ENCODE measurements around the gene FKBP7. TPM values are rescaled to one million over a fixed set of nuclear protein-coding genes. Genes with fewer than 3 reads are reported as not detected.
A peak's percentile ranks its signal among the peaks of the same experiment; 100 is the strongest.
"Not testable (repeated sequence)": the region's sequence is repeated elsewhere in the genome, so short reads cannot be mapped to it uniquely, and the experiment has no call there.

The FKBP7 gene
- polyA plus RNA-seq, 4 donors: 3.0 to 14.7 (median 7.8) TPM; not detected in 1

GRCh38 chr2:178474560-178474959, 3.8 kb downstream of the FKBP7 start:
- H3K36me3 ChIP-seq (ENCODE audit: control insufficient read depth in 3 of 3, insufficient read depth in 2 of 3, low read depth in 1 of 3, low read length in 3 of 3): no peaks in the 10 kb centered on the region
- WGBS, 3 donors: 95 to 100% (median 97%) methylated on average over 5 of the region's 5 CpGs
- FAIRE-seq: no peak

DNA sequence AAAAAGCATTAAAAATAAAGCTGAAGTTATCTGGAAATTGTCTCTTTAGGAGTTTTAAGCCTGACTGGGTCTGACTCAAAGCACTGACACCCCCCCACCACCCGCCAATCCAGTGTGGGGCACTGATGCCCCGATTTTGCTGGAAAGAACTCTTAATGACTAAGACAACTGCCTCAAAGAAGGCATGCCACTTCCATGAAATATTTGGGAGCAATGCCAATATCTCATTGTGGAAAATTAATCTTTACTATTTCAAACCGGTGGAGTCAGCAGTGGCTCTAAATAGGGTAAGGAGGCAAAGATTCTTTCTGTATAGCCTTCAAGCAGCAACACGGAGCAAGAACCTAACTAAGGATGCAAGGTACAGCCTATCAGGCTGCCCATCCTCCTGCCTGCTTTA, 4.5 kb downstream of the FKBP7 start:
- Histone ChIP-seq H3K27me3 (ENCODE audit: control insufficient read depth in 3 of 3, insufficient read depth in 3 of 3, low read length in 3 of 3) (no peaks in the 10 kb centered on the region), H3K27ac (ENCODE audit: low read depth in 1 of 3, low read length in 2 of 3) (no peak overlapping the region), H3K4me1 (ENCODE audit: control insufficient read depth in 3 of 3, insufficient read depth in 2 of 3, low read depth in 1 of 3, low read length in 2 of 3) (peaks cover 0 to 5% (median 0%) of the 10 kb centered on the region in 3 donors), H3K9me3 (ENCODE audit: control insufficient read depth in 2 of 2, insufficient read depth in 1 of 2, low read depth in 1 of 2, low read length in 1 of 2) (no peaks in the 10 kb centered on the region), H3K4me3 (ENCODE audit: low read depth in 1 of 3, low read length in 3 of 3) (no peak overlapping the region), H3K36me3 (ENCODE audit: control insufficient read depth in 3 of 3, insufficient read depth in 2 of 3, low read depth in 1 of 3, low read length in 3 of 3) (peaks cover 0 to under 1% (median 0%) of the 10 kb centered on the region in 3 donors)
- no peak for FAIRE-seq
- 69 to 71% (median 69%) methylated on average over 4 of the region's 4 CpGs for WGBS, 3 donors
- DNase-seq: no peak

More at GRCh38 chr2:178474560-178474959, 3.8 kb downstream of the FKBP7 start:
- no peaks in the 10 kb centered on the region for H3K27me3 ChIP-seq (ENCODE audit: control insufficient read depth in 3 of 3, insufficient read depth in 3 of 3, low read length in 3 of 3)
- no peaks in the 10 kb centered on the region for H3K9me3 ChIP-seq (ENCODE audit: control insufficient read depth in 2 of 2, insufficient read depth in 1 of 2, low read depth in 1 of 2, low read length in 1 of 2)
- DNase-seq: no peak
- H3K4me3 ChIP-seq (ENCODE audit: low read depth in 1 of 3, low read length in 3 of 3): no peak overlapping the region
- no peak overlapping the region for H3K27ac ChIP-seq (ENCODE audit: low read depth in 1 of 3, low read length in 2 of 3)
- H3K4me1 ChIP-seq (ENCODE audit: control insufficient read depth in 3 of 3, insufficient read depth in 2 of 3, low read depth in 1 of 3, low read length in 2 of 3): peaks cover 0 to 8% (median 3%) of the 10 kb centered on the region in 3 donors

GRCh38 chr2:178473373-178473772, 5.0 kb downstream of the FKBP7 start:
- peaks cover 0 to 3% (median 0%) of the 10 kb centered on the region in 3 donors for H3K36me3 ChIP-seq (ENCODE audit: control insufficient read depth in 3 of 3, insufficient read depth in 2 of 3, low read depth in 1 of 3, low read length in 3 of 3)
- FAIRE-seq: no peak
- 82 to 88% (median 86%) methylated on average over 2 of the region's 2 CpGs for WGBS, 3 donors
- H3K27ac ChIP-seq (ENCODE audit: low read depth in 1 of 3, low read length in 2 of 3): no peak overlapping the region
- H3K27me3 ChIP-seq (ENCODE audit: control insufficient read depth in 3 of 3, insufficient read depth in 3 of 3, low read length in 3 of 3): no peaks in the 10 kb centered on the region
- H3K4me3 ChIP-seq (ENCODE audit: low read depth in 1 of 3, low read length in 3 of 3): no peak overlapping the region
- DNase-seq: no peak
- H3K9me3 ChIP-seq (ENCODE audit: control insufficient read depth in 2 of 2, insufficient read depth in 1 of 2, low read depth in 1 of 2, low read length in 1 of 2): no peaks in the 10 kb centered on the region
- peaks cover 0 to 5% (median 0%) of the 10 kb centered on the region in 3 donors for H3K4me1 ChIP-seq (ENCODE audit: control insufficient read depth in 3 of 3, insufficient read depth in 2 of 3, low read depth in 1 of 3, low read length in 2 of 3)

DNA sequence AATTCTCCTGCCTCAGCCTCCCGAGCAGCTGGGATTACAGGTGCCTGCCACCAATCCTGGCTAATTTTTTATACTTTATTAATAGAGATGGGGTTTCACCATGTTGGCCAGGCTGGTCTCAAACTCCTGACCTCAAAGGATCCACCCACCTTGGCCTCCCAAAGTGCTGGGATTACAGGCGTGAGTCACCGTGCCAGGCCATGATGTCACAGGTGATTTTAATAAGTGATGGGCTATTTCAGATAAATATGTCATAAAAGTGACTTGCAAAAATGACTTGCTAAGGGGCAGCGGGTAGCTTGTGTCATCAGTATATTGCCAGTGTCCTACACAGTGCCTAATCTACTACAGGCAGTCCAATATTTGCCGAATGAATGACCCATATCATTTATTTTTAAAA, 7.1 kb downstream of the FKBP7 start:
- H3K9me3 ChIP-seq (ENCODE audit: control insufficient read depth in 2 of 2, insufficient read depth in 1 of 2, low read depth in 1 of 2, low read length in 1 of 2); H3K27me3 ChIP-seq (ENCODE audit: control insufficient read depth in 3 of 3, insufficient read depth in 3 of 3, low read length in 3 of 3); H3K4me1 ChIP-seq (ENCODE audit: control insufficient read depth in 3 of 3, insufficient read depth in 2 of 3, low read depth in 1 of 3, low read length in 2 of 3); H3K36me3 ChIP-seq (ENCODE audit: control insufficient read depth in 3 of 3, insufficient read depth in 2 of 3, low read depth in 1 of 3, low read length in 3 of 3); DNase-seq; H3K4me3 ChIP-seq (ENCODE audit: low read depth in 1 of 3, low read length in 3 of 3); FAIRE-seq; H3K27ac ChIP-seq (ENCODE audit: low read depth in 1 of 3, low read length in 2 of 3): not testable (repeated sequence)
- WGBS, 3 donors: 91 to 95% (median 92%) methylated on average over 5 of the region's 5 CpGs

DNA sequence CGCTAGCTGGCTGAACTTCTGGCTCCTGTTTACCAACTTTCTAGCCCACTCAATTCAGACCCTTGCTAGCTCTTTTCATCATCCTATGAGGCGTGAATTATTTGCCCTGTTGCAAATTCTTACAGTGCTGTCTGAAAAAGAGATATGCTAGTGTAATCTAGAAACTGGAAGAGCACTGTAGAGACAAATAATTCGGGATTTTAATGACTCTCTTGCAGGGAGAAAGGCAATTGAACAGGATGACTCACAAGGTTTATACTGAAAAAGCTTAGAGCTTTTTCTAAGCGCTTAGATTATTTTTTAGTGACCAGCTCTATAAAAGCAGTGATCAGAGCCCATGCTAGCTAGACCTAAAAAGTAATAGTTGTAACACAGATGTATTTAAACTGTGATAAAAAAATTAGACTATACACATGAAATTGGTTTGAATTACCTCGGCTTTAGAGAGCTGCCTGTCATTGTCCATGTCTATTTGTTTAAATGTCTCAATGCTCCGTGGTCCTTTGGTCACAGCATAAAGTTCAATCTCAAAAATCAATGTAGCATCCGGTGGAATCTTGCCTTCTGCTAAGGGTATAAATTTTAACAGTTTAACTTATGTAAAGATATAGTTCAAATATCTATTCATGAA, 9.1 kb downstream of the FKBP7 start:
- no peak overlapping the region for H3K27ac ChIP-seq (ENCODE audit: low read depth in 1 of 3, low read length in 2 of 3)
- WGBS, 3 donors: 76 to 90% (median 82%) methylated on average over 7 of the region's 7 CpGs
- no peaks in the 10 kb centered on the region for H3K27me3 ChIP-seq (ENCODE audit: control insufficient read depth in 3 of 3, insufficient read depth in 3 of 3, low read length in 3 of 3)
- no peaks in the 10 kb centered on the region for H3K9me3 ChIP-seq (ENCODE audit: control insufficient read depth in 2 of 2, insufficient read depth in 1 of 2, low read depth in 1 of 2, low read length in 1 of 2)
- H3K4me3 ChIP-seq (ENCODE audit: low read depth in 1 of 3, low read length in 3 of 3): no peak overlapping the region
- DNase-seq: no peak
- no peak for FAIRE-seq
- no peaks in the 10 kb centered on the region for H3K4me1 ChIP-seq (ENCODE audit: control insufficient read depth in 3 of 3, insufficient read depth in 2 of 3, low read depth in 1 of 3, low read length in 2 of 3)
- H3K36me3 ChIP-seq (ENCODE audit: control insufficient read depth in 3 of 3, insufficient read depth in 2 of 3, low read depth in 1 of 3, low read length in 3 of 3): peaks cover 0 to 3% (median 0%) of the 10 kb centered on the region in 3 donors

- Histone ChIP-seq H3K27ac (ENCODE audit: low read depth in 1 of 3, low read length in 2 of 3) (no peak overlapping the region), H3K4me3 (ENCODE audit: low read depth in 1 of 3, low read length in 3 of 3) (no peak overlapping the region), H3K27me3 (ENCODE audit: control insufficient read depth in 3 of 3, insufficient read depth in 3 of 3, low read length in 3 of 3) (no peaks in the 10 kb centered on the region), H3K36me3 (ENCODE audit: control insufficient read depth in 3 of 3, insufficient read depth in 2 of 3, low read depth in 1 of 3, low read length in 3 of 3) (no peaks in the 10 kb centered on the region), H3K4me1 (ENCODE audit: control insufficient read depth in 3 of 3, insufficient read depth in 2 of 3, low read depth in 1 of 3, low read length in 2 of 3) (no peaks in the 10 kb centered on the region), H3K9me3 (ENCODE audit: control insufficient read depth in 2 of 2, insufficient read depth in 1 of 2, low read depth in 1 of 2, low read length in 1 of 2) (no peaks in the 10 kb centered on the region)
- WGBS, 3 donors: 89 to 95% (median 93%) methylated on average over 11 of the region's 11 CpGs
- FAIRE-seq (no peak), DNase-seq (no peak)
Measured at GRCh38 chr2:178457390-178457886, 21.0 kb downstream of the FKBP7 start.

GRCh38 chr2:178455947-178456346, 22.5 kb downstream of the FKBP7 start:
- no peaks in the 10 kb centered on the region for H3K27me3 ChIP-seq (ENCODE audit: control insufficient read depth in 3 of 3, insufficient read depth in 3 of 3, low read length in 3 of 3)
- WGBS, 3 donors: 90 to 94% (median 93%) methylated on average over 5 of the region's 5 CpGs
- H3K9me3 ChIP-seq (ENCODE audit: control insufficient read depth in 2 of 2, insufficient read depth in 1 of 2, low read depth in 1 of 2, low read length in 1 of 2): no peaks in the 10 kb centered on the region
- FAIRE-seq (no peak), DNase-seq (no peak)
- H3K4me3 ChIP-seq (ENCODE audit: low read depth in 1 of 3, low read length in 3 of 3): no peak overlapping the region
- H3K4me1 ChIP-seq (ENCODE audit: control insufficient read depth in 3 of 3, insufficient read depth in 2 of 3, low read depth in 1 of 3, low read length in 2 of 3): peaks cover 0 to 2% (median 0%) of the 10 kb centered on the region in 3 donors
- H3K36me3 ChIP-seq (ENCODE audit: control insufficient read depth in 3 of 3, insufficient read depth in 2 of 3, low read depth in 1 of 3, low read length in 3 of 3): no peaks in the 10 kb centered on the region
- H3K27ac ChIP-seq (ENCODE audit: low read depth in 1 of 3, low read length in 2 of 3): no peak overlapping the region

DNA sequence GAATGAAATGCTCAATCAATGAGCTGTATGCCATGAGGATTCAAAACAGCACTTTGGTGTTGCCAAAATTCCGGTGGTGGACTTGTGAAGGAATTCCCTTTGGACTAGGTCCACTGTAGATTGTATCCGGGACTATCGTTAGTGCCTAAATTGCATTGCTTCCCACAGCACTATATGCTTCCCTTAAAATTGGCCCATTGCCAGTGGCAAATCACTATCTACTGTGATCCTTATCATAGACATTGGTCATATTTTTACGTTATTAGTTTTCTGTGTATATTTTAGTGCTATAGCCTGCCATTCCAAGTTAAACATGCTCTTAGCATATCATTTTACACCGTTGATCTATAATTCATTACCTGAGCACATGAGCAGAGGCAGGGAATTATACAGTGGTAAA, 25.5 kb downstream of the FKBP7 start:
- 44 to 64% (median 54%) methylated on average over 5 of the region's 5 CpGs for WGBS, 3 donors
- Histone ChIP-seq H3K9me3 (ENCODE audit: control insufficient read depth in 2 of 2, insufficient read depth in 1 of 2, low read depth in 1 of 2, low read length in 1 of 2) (no peaks in the 10 kb centered on the region), H3K4me3 (ENCODE audit: low read depth in 1 of 3, low read length in 3 of 3) (no peak overlapping the region), H3K27me3 (ENCODE audit: control insufficient read depth in 3 of 3, insufficient read depth in 3 of 3, low read length in 3 of 3) (no peaks in the 10 kb centered on the region), H3K27ac (ENCODE audit: low read depth in 1 of 3, low read length in 2 of 3) (no peak overlapping the region), H3K4me1 (ENCODE audit: control insufficient read depth in 3 of 3, insufficient read depth in 2 of 3, low read depth in 1 of 3, low read length in 2 of 3) (peaks cover 0 to 13% (median 0%) of the 10 kb centered on the region in 3 donors), H3K36me3 (ENCODE audit: control insufficient read depth in 3 of 3, insufficient read depth in 2 of 3, low read depth in 1 of 3, low read length in 3 of 3) (peaks cover 0 to 6% (median 5%) of the 10 kb centered on the region in 3 donors)
- DNase-seq: no peak
- no peak for FAIRE-seq

DNA sequence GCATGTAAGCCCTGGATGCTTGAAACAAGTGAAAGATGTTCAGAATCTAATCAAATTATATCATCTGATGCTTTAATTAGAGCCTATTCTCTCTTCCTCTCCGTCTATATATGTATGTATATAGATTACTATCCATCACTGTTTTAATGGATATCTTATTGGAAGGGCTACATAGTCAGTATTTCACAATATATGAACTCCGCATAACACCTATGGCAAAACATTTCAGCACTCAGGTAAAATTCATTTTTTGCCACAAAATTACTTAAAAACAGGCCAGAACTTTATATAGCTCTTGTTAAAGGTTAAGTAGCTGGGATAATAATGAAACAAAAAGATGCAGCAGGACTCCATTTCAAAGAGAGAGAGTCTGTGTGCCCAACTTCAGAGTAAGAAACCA, 26.1 kb downstream of the FKBP7 start:
- Histone ChIP-seq H3K4me3 (ENCODE audit: low read depth in 1 of 3, low read length in 3 of 3) (no peak overlapping the region), H3K27me3 (ENCODE audit: control insufficient read depth in 3 of 3, insufficient read depth in 3 of 3, low read length in 3 of 3) (no peaks in the 10 kb centered on the region), H3K9me3 (ENCODE audit: control insufficient read depth in 2 of 2, insufficient read depth in 1 of 2, low read depth in 1 of 2, low read length in 1 of 2) (no peaks in the 10 kb centered on the region), H3K27ac (ENCODE audit: low read depth in 1 of 3, low read length in 2 of 3) (peak overlapping the region in 1 of 3 donors; percentile 99), H3K36me3 (ENCODE audit: control insufficient read depth in 3 of 3, insufficient read depth in 2 of 3, low read depth in 1 of 3, low read length in 3 of 3) (peaks cover 0 to 6% (median 5%) of the 10 kb centered on the region in 3 donors), H3K4me1 (ENCODE audit: control insufficient read depth in 3 of 3, insufficient read depth in 2 of 3, low read depth in 1 of 3, low read length in 2 of 3) (peaks cover 0 to 13% (median 0%) of the 10 kb centered on the region in 3 donors)
- FAIRE-seq: no peak
- no peak for DNase-seq
- 86 to 99% (median 89%) methylated on average over 2 of the region's 2 CpGs for WGBS, 3 donors
